ENCODE results near the gene TPCN1. TPM values are rescaled to one million over a fixed set of nuclear protein-coding genes. Genes with fewer than 3 reads are reported as not detected.
A peak's percentile ranks its signal among the peaks of the same experiment; 100 is the strongest.

Gene TPCN1
- total RNA-seq, 1 experiment from 2014 or later, result 91.1 TPM

DNA sequence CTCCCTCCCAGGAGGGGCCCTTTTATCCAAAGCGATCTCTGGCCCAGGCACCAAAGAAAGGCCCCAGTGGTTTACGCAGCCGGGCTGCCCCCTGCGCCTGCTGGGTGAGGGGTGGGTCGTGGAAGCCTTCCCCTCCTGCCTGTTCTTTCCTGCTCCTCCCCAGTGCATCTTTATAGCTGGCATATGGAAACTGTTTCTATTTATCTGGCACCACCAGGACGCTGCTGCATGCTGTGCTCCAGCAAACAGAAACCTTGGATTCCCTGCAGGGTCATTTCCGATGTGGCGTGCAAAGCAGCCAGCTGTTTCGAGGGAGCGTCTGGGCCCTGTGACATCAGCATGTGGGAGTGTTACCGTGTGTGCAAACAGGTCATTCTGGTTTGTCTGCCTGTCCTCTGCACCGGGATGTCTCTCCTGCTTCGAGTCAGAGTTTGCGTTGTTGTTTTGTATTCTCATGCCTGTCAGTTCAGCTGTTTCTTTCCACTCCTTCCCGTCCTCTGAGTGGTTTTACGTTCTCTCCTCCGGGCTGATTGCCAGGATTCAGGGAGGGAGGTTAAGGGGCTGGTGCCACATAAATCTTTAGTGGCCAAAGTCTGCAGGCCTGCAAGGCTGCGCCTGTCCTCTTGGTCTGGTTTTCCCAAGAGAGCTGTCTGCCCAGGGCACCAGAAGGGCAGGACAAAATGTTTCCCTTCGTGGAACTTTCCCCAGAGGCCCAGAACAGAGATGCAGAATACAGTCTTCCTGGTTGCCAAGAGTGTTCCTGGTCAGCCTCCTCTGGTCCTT lies 24.6 kb downstream of the TPCN1 start:
- H3K36me3 Mint-ChIP-seq (ENCODE audit: insufficient read depth, unreplicated experiment), result peaks cover 75% of the 10 kb centered on the region
- CTCF ChIA-PET, result interaction anchor here (1.1 to 1.8 kb wide), 3 partner anchors 17 to 25 kb away, joined by 3 to 7 read pairs (median 6); partner anchors contain the start of gene TPCN1
- H3K4me3 Mint-ChIP-seq (ENCODE audit: low read depth, unreplicated experiment), result peak overlapping the region; percentile 59
- no TSS peak for BruUV-seq (replicated peaks)
- H3K27ac Mint-ChIP-seq (ENCODE audit: unreplicated experiment), result peak overlapping the region; percentile 99
- TF ChIP-seq, protein P1, sequence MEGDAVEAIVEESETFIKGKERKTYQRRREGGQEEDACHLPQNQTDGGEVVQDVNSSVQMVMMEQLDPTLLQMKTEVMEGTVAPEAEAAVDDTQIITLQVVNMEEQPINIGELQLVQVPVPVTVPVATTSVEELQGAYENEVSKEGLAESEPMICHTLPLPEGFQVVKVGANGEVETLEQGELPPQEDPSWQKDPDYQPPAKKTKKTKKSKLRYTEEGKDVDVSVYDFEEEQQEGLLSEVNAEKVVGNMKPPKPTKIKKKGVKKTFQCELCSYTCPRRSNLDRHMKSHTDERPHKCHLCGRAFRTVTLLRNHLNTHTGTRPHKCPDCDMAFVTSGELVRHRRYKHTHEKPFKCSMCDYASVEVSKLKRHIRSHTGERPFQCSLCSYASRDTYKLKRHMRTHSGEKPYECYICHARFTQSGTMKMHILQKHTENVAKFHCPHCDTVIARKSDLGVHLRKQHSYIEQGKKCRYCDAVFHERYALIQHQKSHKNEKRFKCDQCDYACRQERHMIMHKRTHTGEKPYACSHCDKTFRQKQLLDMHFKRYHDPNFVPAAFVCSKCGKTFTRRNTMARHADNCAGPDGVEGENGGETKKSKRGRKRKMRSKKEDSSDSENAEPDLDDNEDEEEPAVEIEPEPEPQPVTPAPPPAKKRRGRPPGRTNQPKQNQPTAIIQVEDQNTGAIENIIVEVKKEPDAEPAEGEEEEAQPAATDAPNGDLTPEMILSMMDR (IDR thresholded peaks at IDR 0.05; ENCODE audit: unreplicated experiment), result no peak
- H3K27me3 Mint-ChIP-seq (ENCODE audit: unreplicated experiment), result no peaks in the 10 kb centered on the region
- no peaks in the 10 kb centered on the region for H3K9me3 Mint-ChIP-seq (ENCODE audit: low read depth, unreplicated experiment)
- H3K4me1 Mint-ChIP-seq (ENCODE audit: low read depth, unreplicated experiment), result peaks cover 77% of the 10 kb centered on the region
- intact Hi-C loops (cut with micrococcal nuclease; ENCODE audit: unreplicated experiment), result no loop called here
- DNase-seq, result peak; percentile 94

DNA sequence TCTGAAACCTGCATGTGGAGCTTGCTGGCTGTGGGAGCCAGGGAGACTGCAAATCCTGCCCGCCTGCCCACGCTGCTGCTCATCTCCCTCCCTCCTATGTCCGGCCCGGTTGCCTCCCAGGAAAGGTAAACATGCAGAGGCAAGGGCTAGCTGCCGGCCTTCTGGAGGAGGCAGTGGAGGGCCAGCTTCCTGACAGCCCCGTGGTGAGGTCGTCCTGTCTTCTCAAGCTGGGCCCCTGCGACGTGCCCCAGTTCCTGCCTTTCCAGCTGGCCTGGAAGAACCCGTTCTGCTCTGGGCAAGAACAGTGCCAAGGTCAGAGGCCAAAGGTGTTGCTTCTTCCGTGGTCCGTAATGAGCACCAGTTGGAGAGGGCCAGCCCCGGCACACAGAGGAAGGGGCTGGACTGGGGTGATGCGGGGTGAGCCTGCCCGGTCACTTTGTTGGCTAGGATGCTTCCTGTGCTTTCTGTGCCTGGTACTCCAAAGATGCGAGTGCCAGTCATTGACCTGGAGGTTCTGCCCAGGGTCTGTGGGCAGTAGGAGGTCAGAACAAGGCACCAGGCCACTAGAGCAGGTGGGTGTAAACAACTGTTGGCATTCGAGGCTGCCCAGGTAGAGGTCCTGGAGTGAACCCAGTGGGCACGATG lies 25.3 kb downstream of the TPCN1 start:
- Mint-ChIP-seq H3K4me1 (ENCODE audit: low read depth, unreplicated experiment) (peaks cover 70% of the 10 kb centered on the region), H3K27me3 (ENCODE audit: unreplicated experiment) (no peaks in the 10 kb centered on the region), H3K9me3 (ENCODE audit: low read depth, unreplicated experiment) (no peaks in the 10 kb centered on the region), H3K27ac (ENCODE audit: unreplicated experiment) (peak overlapping the region; percentile 99), H3K36me3 (ENCODE audit: insufficient read depth, unreplicated experiment) (peaks cover 68% of the 10 kb centered on the region), H3K4me3 (ENCODE audit: low read depth, unreplicated experiment) (peak overlapping the region; percentile 59)
- CTCF ChIA-PET, result interaction anchor here (0.5 to 1.8 kb wide), 4 partner anchors 10 to 26 kb away, joined by 3 to 7 read pairs (median 4); partner anchors contain the start of gene TPCN1
- TSS peak; percentile 53 for BruUV-seq (replicated peaks)
- peak; percentile 40 for DNase-seq
- TF ChIP-seq, protein P1 (IDR thresholded peaks at IDR 0.05; ENCODE audit: unreplicated experiment), result no peak
- intact Hi-C loops (cut with micrococcal nuclease; ENCODE audit: unreplicated experiment), result no loop called here

DNA sequence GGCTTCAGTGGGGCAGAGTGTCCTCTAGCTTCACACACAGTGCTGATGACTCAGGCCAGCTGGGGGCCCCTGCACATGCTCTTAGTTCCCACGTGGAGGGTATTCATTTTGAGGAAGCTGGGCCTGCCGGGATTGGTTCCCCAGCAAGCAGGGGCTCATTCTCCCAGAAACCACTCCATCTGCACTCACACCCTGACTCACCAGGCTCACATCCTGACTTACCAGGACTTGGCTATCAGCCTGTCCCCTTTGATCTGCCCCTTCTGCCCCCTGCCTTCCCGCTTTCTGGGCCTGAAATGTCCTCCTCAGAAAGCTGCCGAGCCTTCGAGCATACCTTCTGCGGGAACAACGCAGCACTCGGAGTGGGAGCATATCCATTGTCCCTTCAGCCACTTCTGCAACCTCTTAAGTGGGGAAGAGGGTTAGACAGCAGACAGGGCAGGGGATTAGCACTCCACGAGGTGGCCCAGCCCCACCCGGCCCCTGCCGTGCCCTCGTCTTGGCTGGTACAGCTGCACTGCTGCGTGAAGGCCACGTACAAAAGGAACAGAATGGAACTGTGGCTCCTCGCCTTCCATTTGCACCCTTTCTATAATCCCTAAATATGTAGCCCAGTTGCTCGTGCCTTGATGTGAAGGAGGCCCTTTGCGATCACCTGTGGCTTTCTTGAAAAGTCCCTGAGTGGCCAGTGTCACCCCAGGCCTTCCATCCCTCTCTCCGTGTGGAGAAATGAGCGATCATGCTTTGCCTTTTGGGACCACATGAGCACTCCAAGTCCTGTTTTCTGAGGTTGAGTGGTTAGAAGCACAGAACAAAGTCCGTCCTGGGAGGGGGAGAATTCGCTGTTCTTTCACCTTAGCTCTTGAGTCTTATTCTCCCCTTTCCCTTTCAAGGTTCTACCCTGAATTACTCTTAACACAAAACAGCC lies 26.1 kb downstream of the TPCN1 start:
- Mint-ChIP-seq H3K9me3 (ENCODE audit: low read depth, unreplicated experiment) (no peaks in the 10 kb centered on the region), H3K4me3 (ENCODE audit: low read depth, unreplicated experiment) (peak overlapping the region; percentile 59), H3K27ac (ENCODE audit: unreplicated experiment) (peak overlapping the region; percentile 99), H3K36me3 (ENCODE audit: insufficient read depth, unreplicated experiment) (peaks cover 60% of the 10 kb centered on the region), H3K27me3 (ENCODE audit: unreplicated experiment) (no peaks in the 10 kb centered on the region), H3K4me1 (ENCODE audit: low read depth, unreplicated experiment) (peaks cover 63% of the 10 kb centered on the region)
- DNase-seq, result no peak
- CTCF ChIA-PET, result interaction anchor here (0.5 kb wide), 1 partner anchor 9 kb away, joined by 3 read pairs; no protein-coding TSS in a partner anchor
- TF ChIP-seq, protein P1 (IDR thresholded peaks at IDR 0.05; ENCODE audit: unreplicated experiment), result no peak
- BruUV-seq (replicated peaks), result TSS peak; percentile 12
- intact Hi-C loops (cut with micrococcal nuclease; ENCODE audit: unreplicated experiment), result no loop called here
